Neuron (in vitro differentiated cells): ENCODE data around the gene NUP214.

Experiments
- H2AFZ ChIP-seq: one replicate; pipeline ENCODE4 v1.6.1; 2013; ENCODE audit warnings: low read depth, mild to moderate bottlenecking, inconsistent platforms, low read length, moderate library complexity
- H3K27me3 ChIP-seq: one replicate; pipeline ENCODE4 v1.6.1; 2013; ENCODE audit warnings: low read length; ENCODE audit not compliant: insufficient read depth
- H3K36me3 ChIP-seq: one replicate; pipeline ENCODE4 v1.6.1; 2013; ENCODE audit warnings: low read length; ENCODE audit not compliant: insufficient read depth
- H3K4me1 ChIP-seq: one replicate; pipeline ENCODE4 v1.6.1; 2013; ENCODE audit warnings: low read length; ENCODE audit not compliant: insufficient read depth
- H3K4me3 ChIP-seq: 2 replicates; pipeline ENCODE4 v1.5.1; 2013; ENCODE audit warnings: mild to moderate bottlenecking, low read length, moderate library complexity
- H3K9me3 ChIP-seq: one replicate; pipeline ENCODE4 v1.6.1; 2013; ENCODE audit warnings: low read length

Gene NUP214

GRCh38 chr9:131162886-131163285 is 37.5 kb downstream of the NUP214 start:
- Histone ChIP-seq H2AFZ (no peak overlapping the region), H3K36me3 (peaks cover 68% of the 10 kb centered on the region), H3K9me3 (no peaks in the 10 kb centered on the region), H3K4me3 (no peak overlapping the region), H3K4me1 (no peaks in the 10 kb centered on the region), H3K27me3 (no peaks in the 10 kb centered on the region)

- no peaks in the 10 kb centered on the region for H3K9me3 ChIP-seq
- peaks cover 59% of the 10 kb centered on the region for H3K36me3 ChIP-seq
- H3K4me1 ChIP-seq: no peaks in the 10 kb centered on the region
- no peak overlapping the region for H2AFZ ChIP-seq
- no peaks in the 10 kb centered on the region for H3K27me3 ChIP-seq
- no peak overlapping the region for H3K4me3 ChIP-seq
Observed at GRCh38 chr9:131165523-131165922, 40.1 kb downstream of the NUP214 start.

- no peaks in the 10 kb centered on the region for H3K4me1 ChIP-seq
- no peak overlapping the region for H3K4me3 ChIP-seq
Observed at GRCh38 chr9:131167146-131167692, 41.8 kb downstream of the NUP214 start.

GRCh38 chr9:131167936-131168335 is 42.5 kb downstream of the NUP214 start:
- Histone ChIP-seq H3K9me3 (no peaks in the 10 kb centered on the region), H3K4me1 (no peaks in the 10 kb centered on the region), H2AFZ (no peak overlapping the region), H3K27me3 (no peaks in the 10 kb centered on the region), H3K4me3 (no peak overlapping the region), H3K36me3 (peaks cover 48% of the 10 kb centered on the region)

More at GRCh38 chr9:131167146-131167692, 41.8 kb downstream of the NUP214 start:
- Histone ChIP-seq H3K27me3 (no peaks in the 10 kb centered on the region), H3K36me3 (peaks cover 54% of the 10 kb centered on the region), H2AFZ (no peak overlapping the region), H3K9me3 (no peaks in the 10 kb centered on the region)

- Histone ChIP-seq H3K27me3 (no peaks in the 10 kb centered on the region), H3K4me3 (no peak overlapping the region), H3K36me3 (peaks cover 41% of the 10 kb centered on the region), H3K4me1 (no peaks in the 10 kb centered on the region), H2AFZ (no peak overlapping the region), H3K9me3 (no peaks in the 10 kb centered on the region)
Observed at GRCh38 chr9:131169563-131170240, 44.3 kb downstream of the NUP214 start.

- Histone ChIP-seq H3K36me3 (peaks cover 52% of the 10 kb centered on the region), H3K4me3 (no peak overlapping the region), H2AFZ (no peak overlapping the region), H3K9me3 (no peaks in the 10 kb centered on the region), H3K27me3 (no peaks in the 10 kb centered on the region), H3K4me1 (no peaks in the 10 kb centered on the region)
Observed at GRCh38 chr9:131173995-131174394, 48.6 kb downstream of the NUP214 start.

- no peaks in the 10 kb centered on the region for H3K9me3 ChIP-seq
- no peaks in the 10 kb centered on the region for H3K27me3 ChIP-seq
- peaks cover 60% of the 10 kb centered on the region for H3K36me3 ChIP-seq
- no peak overlapping the region for H3K4me3 ChIP-seq
- H3K4me1 ChIP-seq: no peaks in the 10 kb centered on the region
- no peak overlapping the region for H2AFZ ChIP-seq
Observed at GRCh38 chr9:131174681-131175239, 49.4 kb downstream of the NUP214 start.

GRCh38 chr9:131177898-131178297 is 52.5 kb downstream of the NUP214 start:
- Histone ChIP-seq H3K36me3 (peaks cover 72% of the 10 kb centered on the region), H3K27me3 (no peaks in the 10 kb centered on the region), H3K4me1 (no peaks in the 10 kb centered on the region), H3K9me3 (no peaks in the 10 kb centered on the region), H3K4me3 (no peak overlapping the region), H2AFZ (no peak overlapping the region)

GRCh38 chr9:131178382-131178781 is 53.0 kb downstream of the NUP214 start:
- Histone ChIP-seq H3K9me3 (no peaks in the 10 kb centered on the region), H2AFZ (no peak overlapping the region), H3K4me1 (no peaks in the 10 kb centered on the region), H3K36me3 (peaks cover 72% of the 10 kb centered on the region), H3K4me3 (no peak overlapping the region), H3K27me3 (no peaks in the 10 kb centered on the region)

- no peak overlapping the region for H3K4me3 ChIP-seq
- peaks cover 68% of the 10 kb centered on the region for H3K36me3 ChIP-seq
- no peaks in the 10 kb centered on the region for H3K9me3 ChIP-seq
- no peaks in the 10 kb centered on the region for H3K4me1 ChIP-seq
- no peaks in the 10 kb centered on the region for H3K27me3 ChIP-seq
- H2AFZ ChIP-seq: no peak overlapping the region
Observed at GRCh38 chr9:131178926-131179325, 53.5 kb downstream of the NUP214 start.

GRCh38 chr9:131179561-131180219 is 54.3 kb downstream of the NUP214 start:
- no peaks in the 10 kb centered on the region for H3K4me1 ChIP-seq
- no peak overlapping the region for H2AFZ ChIP-seq
- H3K9me3 ChIP-seq: no peaks in the 10 kb centered on the region
- no peaks in the 10 kb centered on the region for H3K27me3 ChIP-seq
- peaks cover 61% of the 10 kb centered on the region for H3K36me3 ChIP-seq
- no peak overlapping the region for H3K4me3 ChIP-seq

GRCh38 chr9:131180454-131180853 is 55.1 kb downstream of the NUP214 start:
- peaks cover 58% of the 10 kb centered on the region for H3K36me3 ChIP-seq
- no peak overlapping the region for H3K4me3 ChIP-seq
- no peaks in the 10 kb centered on the region for H3K9me3 ChIP-seq
- H3K4me1 ChIP-seq: no peaks in the 10 kb centered on the region
- H2AFZ ChIP-seq: no peak overlapping the region
- H3K27me3 ChIP-seq: no peaks in the 10 kb centered on the region

GRCh38 chr9:131181091-131181681 is 55.8 kb downstream of the NUP214 start:
- Histone ChIP-seq H3K27me3 (no peaks in the 10 kb centered on the region), H2AFZ (no peak overlapping the region), H3K4me3 (no peak overlapping the region), H3K9me3 (no peaks in the 10 kb centered on the region), H3K36me3 (peaks cover 51% of the 10 kb centered on the region), H3K4me1 (no peaks in the 10 kb centered on the region)
